Retina (tissue), 1 donor: ENCODE results near the gene CAMTA1.

Experiments
- DNase-seq: peaks from one replicate; pipeline ENCODE4 v3.0.0-alpha.2; 2016

CAMTA1 gene

GRCh38 chr1:7454052-7454815 lies 669.0 kb downstream of the CAMTA1 start:
- DNase-seq = no peak

- DNase-seq = no peak
Measured at GRCh38 chr1:7454895-7455784, 669.9 kb downstream of the CAMTA1 start.

DNA sequence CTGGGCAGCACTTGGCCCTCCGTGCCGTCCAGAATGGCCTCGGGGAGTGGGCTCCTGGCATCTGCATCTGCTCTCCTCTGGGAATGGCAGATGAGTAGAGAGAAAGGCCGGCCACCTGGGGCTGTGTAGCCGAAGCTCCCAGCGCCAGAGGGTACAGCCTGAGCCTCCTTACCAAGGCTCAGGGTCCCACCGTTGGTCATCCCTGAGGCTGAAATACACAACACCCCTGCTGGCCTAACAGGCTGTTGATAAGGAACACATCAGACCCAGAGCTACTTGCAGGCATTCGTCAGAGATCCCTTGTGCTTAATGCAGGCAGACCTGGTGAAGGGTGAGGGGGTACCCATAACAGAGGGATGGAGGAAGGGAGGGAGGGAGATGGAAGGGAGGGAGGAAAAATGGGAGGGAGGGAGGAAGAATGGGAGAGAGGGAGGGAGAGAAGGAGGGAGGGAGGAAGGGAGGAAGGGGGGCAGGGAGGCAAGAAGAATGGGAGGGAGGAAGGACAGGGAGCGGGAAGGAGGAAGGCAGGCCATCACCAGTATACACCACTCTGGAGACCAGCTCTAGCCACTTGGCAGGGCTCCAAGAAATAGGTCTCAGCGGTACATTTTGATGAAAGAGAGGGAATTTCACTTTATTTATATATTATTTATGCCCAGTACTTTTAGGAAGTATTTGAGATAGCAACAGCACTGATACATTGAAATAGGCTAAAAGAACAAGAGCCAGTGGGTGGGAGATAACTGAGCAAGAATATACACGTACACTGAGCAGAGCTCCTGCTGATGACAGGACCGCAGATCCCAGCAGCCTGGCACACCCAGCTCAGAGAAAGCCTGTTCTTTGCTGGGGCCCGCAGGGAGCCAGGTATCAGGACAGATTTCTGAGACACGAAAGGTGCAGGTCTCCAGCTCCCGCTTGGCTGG lies 670.8 kb downstream of the CAMTA1 start:
- DNase-seq = no peak

GRCh38 chr1:7456722-7457082 lies 671.4 kb downstream of the CAMTA1 start:
- no peak for DNase-seq

DNA sequence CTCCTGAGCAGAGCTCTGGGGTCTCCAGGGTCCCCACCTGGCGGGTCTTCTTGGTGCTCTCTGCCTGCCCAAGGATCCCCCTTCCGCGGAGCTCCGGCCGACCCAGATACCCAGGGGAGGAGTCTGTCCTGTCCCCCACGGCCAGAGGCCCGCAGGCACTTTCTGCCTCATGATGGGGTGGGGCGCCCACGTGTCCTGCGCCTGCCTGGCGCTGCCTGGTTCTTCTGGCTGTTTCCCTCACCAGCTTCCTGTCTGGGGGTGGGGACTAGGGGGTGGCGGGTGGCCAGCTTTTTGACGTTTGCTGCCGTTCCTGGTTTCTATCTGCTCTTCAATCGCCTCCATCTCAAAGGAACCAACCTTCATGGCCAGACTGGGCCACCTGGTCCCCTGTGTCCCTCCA lies 672.6 kb downstream of the CAMTA1 start:
- no peak for DNase-seq

GRCh38 chr1:7458946-7459345 lies 673.7 kb downstream of the CAMTA1 start:
- no peak for DNase-seq

DNA sequence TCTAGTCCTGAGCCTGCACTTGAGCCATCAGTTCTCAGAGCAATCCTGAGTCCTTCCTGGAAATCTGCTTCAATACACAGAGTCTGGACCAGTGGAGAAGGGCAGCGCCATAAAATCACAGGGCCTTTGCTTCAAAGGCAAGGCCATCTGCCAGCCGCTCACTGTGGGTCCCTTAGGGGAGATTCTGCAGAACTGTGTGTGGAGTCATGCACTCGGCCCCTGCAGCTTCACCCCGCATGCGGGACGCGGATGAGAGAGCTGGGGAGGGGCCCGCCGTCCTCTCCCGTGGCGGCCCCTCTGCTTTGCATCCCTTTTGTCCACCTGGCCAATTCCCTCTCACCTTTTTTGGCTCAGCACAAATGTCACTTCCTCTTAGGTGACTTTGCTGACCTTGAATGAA lies 674.7 kb downstream of the CAMTA1 start:
- DNase-seq = no peak

- DNase-seq = no peak
Measured at GRCh38 chr1:7460807-7461206, 675.6 kb downstream of the CAMTA1 start.

GRCh38 chr1:7462617-7463016 lies 677.4 kb downstream of the CAMTA1 start:
- DNase-seq = no peak

GRCh38 chr1:7463526-7463925 lies 678.3 kb downstream of the CAMTA1 start:
- DNase-seq = no peak

DNA sequence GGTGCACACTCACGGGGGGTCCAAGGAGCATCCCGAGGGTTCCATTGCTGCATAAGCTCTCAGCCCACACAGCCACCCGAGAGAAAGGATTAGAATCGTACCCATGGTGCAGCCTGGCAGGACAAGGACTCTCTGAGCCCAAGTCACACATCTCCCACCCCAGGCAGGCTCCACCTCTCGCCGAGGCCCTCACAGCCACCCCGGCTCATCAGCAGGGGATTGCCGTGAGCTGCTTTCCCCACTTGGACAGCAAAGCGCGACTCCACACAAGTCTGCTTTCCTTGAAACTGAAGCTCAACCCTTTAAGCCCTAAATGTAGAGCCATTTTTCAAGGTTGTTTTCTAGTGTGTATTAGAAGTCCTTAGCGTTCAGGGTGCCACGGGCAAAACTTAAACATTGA lies 679.5 kb downstream of the CAMTA1 start:
- DNase-seq = no peak

DNA sequence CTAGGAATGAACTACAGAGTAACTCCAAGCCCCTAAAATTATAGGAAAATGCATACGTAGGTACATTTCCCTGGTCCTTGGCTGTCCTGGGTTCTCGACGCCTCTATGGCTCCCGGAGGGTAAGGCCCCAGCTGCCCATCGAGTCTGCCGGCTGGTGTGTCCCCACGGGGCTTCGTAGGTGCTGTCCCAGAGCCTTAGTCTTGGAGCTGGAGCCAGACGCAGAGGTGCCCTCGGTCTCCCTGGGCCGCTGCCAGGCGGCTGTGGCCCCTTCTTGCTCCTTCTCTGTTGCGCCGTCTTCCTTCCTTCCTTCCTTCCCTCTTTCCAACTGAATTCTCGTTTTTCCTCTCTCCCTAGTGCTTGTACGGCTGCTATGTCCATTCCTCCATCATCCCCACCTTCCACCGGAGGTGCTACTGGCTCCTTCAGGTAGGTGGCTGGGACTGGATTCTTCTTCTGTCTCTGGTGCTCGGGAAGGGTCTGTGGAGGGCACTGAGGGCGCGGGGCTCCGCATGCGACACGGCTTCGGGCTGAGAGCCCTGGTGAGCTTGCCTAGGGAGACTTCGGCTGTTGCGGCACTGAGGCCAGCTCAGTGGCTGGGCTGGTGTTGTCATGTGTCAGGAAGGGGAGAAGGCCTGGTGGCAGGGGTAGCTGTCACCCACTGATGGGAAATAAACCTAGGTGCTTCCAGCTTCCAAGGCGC lies 682.4 kb downstream of the CAMTA1 start:
- no peak for DNase-seq

DNA sequence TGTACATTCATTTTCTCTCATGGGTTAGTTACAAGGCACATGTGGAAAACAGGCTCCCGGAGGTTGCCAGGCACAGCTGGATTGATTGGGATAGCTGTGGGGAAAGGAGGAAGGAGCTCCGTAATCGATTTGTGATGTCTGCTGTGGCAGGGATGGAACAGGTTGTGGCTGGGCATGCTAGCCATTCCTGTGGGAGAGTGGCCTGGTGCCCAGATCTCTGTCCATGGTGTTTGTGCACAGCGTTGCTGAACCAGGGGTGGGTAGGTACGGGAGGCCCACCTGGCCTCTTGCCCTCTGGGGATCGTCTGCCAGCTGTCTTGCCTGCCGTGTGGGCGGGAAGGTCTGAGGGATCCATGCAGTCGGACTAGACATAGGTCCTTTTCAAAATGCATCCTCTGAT lies 683.0 kb downstream of the CAMTA1 start:
- DNase-seq = no peak

GRCh38 chr1:7469255-7469938 lies 684.1 kb downstream of the CAMTA1 start:
- DNase-seq = no peak

DNA sequence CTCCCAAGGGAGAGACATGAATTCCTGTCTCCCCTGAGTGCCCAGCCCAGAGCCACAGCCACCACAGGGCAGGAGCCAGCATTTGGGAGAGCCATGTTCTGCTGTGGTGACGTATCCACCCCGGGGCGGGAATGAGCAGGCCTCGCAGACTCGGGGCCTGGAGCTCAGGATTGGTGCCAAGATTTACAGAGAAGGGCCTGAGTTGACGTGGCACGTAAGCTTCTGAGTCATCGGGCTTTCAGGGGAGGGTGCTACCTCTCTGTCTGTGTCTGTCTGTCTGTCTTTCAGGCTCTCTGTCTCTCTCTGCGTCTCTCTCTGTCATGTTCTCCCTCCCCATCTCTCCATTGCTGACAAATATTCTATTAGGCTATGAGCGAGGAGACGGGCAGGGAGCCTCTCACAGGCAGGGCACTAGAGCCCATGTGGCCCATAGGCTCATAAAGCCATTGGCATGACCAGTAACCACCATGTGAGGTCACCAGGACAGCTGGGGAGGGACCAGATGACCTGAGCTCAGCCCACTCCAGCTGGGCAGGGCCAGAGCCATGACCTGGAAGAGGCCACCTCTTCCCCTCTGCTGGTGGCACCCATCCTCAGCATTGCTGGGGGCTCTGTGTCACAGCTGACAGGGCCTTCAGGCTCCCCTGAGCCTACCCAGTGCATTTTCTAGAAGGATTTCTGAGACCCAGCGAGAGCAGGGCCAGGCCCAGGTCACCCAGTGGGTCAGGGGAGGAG lies 685.8 kb downstream of the CAMTA1 start:
- DNase-seq = no peak

DNA sequence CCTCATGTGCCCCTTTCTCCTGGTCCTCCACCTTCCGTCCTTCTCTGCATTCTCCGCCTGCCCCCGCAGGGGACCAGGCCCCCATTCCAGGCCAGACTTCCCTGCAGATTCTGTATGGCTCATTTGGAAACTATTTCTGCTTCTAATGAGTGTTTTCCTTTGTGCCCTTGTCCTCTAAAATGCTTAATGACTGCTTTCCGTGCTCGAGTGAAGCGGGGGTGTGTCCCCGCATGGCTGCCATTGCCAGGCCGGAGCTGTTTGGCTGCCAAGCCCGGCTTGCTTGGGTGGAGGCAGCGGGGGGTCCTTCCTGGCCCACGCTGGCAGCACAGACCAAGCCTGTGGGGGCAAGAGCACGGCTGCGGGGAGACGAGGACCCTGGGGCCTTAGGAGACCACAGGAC lies 686.6 kb downstream of the CAMTA1 start:
- peak; percentile 61 for DNase-seq

GRCh38 chr1:7473223-7474142 lies 688.2 kb downstream of the CAMTA1 start:
- DNase-seq = no peak

GRCh38 chr1:7474143-7474490 lies 688.9 kb downstream of the CAMTA1 start:
- DNase-seq = no peak

DNA sequence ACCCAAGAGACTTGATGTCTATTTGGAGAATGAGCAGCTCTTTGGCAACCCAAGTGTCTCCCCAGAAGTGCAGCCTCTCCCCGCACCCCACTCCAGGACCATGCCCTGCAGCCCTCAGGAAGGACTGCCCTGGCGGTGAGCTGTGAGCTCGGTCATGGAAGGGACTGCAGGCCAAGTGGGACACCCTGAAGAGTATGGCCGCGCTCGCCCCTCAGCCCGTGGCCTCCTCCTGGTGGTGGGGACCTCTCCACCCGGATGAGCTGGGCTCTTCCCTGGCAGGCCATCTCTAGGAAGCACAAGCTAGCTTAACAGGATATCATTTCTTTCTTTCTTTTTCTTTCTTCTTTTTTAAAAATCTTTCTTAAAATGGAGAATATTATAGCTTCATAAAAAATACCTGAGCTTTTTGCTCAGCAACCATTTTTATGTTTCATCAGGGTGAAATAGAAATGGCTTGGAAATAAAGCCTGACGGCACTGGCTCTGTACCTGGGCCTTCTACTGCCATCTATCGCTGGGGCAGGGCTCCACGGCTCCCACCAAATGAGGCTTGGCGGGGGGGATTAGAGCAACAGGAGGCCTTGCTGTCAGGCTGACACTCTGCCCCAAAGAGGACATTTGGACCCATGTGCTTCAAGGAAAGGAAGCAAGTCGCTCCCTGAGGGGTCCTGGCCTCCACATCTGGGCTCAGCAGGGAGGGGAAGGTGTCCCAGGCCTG lies 689.7 kb downstream of the CAMTA1 start:
- no peak for DNase-seq
